LNCAP (cell line): ENCODE results near the gene FBXL17.

Experiments
- CTCF ChIP-seq: fragments of 450-650 bp; IDR thresholded peaks from 2 replicates; pipeline ENCODE4 v1.5.1; 2017; ENCODE audit warnings: mild to moderate bottlenecking

Gene FBXL17

DNA sequence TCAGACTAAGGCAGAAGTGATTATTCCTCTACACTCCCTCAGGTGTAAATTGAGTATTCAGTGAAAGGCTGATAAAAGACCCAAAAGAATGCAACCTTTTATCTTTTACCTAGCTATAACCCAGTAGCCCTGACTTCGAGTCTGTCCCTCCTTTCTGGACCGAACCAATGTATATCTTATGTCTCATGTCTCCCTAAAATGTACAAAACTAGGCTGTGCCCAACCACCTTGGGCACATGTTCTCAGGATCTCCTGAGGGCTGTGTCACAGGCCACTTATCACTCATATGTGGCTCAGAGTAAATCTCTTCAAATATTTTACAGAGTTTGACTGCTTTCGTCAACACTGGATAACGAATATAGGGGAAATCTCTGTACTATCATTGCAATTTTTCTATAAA lies 12.7 kb downstream of the FBXL17 start:
- no peak for TF ChIP-seq CTCF

DNA sequence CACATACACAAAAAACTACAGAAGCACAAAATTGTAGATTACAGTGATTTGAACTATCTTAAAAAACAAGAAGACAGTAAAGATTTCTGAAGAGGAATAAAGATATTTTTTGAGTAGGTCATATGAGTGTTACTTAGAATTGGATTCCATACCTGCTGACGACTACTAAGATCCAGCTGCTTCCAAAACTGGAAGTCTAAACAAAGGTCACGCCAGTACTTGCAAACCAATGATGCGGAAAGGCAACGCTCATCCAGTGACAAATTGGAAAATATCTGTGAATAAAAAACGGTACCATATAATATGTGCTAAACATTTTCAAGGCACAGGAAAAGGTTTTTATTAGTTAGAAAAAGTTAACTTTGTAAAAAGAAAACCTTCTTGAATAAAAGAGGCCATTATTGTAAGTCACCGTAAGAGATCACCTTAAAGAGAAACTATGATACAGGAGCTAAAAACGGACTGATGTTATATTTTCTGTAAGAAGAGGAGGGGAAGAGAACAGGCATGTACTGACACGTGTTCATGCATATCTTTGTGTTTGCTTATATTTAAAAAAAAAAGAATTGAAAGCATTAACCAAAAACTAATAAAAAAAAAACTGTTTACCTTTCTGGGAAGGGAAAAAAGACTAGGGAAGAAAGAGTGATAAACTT lies 14.1 kb downstream of the FBXL17 start:
- TF ChIP-seq CTCF = no peak

- no peak for TF ChIP-seq CTCF
Measured at GRCh38 chr5:108366500-108366899, 15.4 kb downstream of the FBXL17 start.

- TF ChIP-seq CTCF = no peak
Measured at GRCh38 chr5:108361771-108362170, 20.1 kb downstream of the FBXL17 start.

DNA sequence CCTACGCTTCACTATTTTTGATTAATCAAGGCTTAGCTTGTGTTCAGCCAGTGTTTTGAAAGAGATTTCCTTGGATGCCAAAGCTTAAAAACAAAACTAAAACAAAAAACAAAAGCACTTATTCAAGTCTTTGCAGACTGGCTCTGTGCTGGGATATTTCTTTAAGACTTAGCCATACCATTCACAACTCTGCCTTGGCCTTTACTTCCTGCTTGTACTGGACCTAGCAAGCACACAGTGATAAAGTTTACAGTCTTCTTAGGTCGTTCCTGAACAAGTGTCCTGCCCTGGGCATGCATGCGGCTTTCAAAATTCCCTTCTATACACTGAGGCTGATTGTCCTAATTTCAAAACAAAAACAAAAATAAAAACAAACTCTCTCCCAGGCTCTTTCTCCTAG lies 20.7 kb downstream of the FBXL17 start:
- no peak for TF ChIP-seq CTCF

GRCh38 chr5:108360280-108360679 lies 21.6 kb downstream of the FBXL17 start:
- no peak for TF ChIP-seq CTCF

DNA sequence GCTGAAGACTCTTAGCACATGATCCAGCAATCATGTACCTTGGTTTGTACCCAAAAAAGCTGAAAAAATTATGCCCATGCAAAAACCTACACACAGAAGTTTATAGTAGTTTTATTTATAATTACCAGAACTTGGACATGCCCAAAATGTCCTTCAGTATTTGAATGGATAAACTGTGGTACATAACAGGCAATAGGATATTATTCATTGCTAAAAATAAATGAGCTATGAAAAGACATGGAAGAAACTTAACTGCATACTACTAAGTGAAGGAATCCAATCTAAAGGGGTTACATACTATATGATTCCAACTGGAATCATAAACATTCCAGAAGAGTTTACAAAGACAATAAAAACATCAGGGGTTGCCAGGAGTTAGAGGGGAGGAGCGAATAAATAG lies 25.6 kb downstream of the FBXL17 start:
- TF ChIP-seq CTCF = no peak

DNA sequence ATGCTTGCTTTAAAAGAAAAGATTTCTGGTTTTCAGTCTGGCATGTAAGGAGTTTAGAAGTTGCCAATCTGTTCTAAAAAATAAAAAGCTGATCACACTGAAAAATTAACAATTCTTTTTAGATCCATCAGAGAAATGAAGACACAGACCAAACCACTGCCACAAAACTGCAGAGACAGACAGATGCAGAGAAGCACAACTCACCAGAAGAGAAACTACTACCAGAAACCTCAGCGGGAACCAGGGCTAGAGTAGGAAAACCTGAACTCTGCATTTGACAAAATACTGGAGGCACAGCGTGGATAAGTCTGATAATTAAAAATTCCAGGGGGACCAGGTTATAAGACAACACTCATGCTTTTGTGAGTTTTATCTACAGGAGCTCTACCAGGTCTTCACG lies 28.8 kb downstream of the FBXL17 start:
- no peak for TF ChIP-seq CTCF
